GM18861 (cell line): ENCODE measurements around the gene ARPC3.
"Not testable (repeated sequence)": the region's sequence is repeated elsewhere in the genome, so short reads cannot be mapped to it uniquely, and the experiment has no call there.

Experiments
- ATAC-seq: cut with Tn5 transposase; IDR thresholded peaks from one replicate; pipeline ENCODE4 v1.9.1; 2021; ENCODE audit not compliant: unreplicated experiment

The ARPC3 gene

DNA sequence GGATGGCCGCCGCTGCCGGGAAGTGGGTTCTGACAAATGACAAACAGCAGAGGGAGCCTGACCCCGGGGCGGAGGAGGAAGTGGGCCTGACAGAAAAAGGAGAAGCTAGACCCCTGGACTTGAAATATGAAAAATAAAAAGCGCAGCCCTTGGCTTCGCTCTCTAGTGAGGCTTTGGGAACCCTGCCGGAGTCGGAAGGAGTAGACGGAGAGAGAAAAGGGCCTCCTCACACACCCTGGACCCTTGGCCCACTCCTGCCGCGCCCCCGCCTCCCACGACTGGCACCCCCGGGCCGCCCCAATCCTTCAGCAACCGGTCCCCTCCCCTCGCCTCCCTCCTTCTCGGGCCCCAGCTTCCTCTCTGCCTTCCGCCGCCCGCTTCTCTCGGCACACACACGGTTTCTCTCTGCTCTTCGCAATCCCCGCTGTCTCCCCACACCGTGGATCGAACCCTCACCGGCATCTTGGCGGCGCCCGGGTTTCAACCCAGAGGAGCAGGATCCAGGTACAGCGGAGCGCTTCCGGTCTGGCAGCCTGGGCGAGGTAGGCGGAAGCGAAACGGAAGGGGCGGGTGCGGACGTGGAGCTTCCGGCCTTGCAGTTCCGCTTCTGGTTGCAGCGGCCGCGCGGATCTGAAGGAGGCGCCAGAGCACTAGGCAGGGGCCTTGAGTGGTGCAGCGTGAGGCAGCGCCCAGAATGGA, at the start of gene ARPC3:
Gene ARPC3 (minus strand): TSS at position 539 of the 699 bp plus-strand sequence. CDS start 77 bp downstream, at position 462.
- ATAC-seq, result peak; percentile 92

DNA sequence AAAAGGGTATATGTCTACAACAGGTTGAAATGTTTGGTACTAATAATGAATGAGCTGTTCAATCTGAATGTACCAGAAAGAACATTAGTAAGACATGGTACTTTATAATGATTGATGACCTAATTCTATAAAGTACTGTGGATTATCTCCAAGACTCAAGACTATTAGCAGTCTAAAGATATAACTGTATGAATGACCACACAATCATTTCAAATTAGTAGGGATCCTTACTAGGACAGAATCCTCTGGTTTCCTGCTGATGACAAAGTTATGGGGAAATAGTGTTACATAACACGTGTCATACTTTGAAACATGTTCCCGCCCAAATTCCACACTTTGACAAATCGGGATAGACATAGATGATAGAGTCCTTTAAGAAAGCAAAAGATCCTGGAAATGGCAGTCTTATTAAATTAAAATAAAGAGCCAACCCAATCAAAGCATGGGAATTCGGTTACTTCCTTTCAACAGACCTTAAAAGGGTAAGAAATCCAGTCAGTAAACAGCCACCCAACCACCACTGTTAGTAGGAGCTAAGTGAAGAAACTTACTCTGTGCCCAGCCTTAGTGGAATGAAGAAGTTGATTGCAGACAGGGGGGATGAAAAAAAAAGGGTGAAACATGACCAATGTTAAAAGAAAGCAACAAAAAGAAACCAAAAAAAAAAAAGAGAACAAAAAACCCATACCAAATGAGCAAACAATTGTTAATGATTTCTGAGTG, 49.0 kb upstream of the ARPC3 start:
- ATAC-seq, result no peak

GRCh38 chr12:110475426-110475825, 25.3 kb upstream of the ARPC3 start:
- ATAC-seq, result no peak

DNA sequence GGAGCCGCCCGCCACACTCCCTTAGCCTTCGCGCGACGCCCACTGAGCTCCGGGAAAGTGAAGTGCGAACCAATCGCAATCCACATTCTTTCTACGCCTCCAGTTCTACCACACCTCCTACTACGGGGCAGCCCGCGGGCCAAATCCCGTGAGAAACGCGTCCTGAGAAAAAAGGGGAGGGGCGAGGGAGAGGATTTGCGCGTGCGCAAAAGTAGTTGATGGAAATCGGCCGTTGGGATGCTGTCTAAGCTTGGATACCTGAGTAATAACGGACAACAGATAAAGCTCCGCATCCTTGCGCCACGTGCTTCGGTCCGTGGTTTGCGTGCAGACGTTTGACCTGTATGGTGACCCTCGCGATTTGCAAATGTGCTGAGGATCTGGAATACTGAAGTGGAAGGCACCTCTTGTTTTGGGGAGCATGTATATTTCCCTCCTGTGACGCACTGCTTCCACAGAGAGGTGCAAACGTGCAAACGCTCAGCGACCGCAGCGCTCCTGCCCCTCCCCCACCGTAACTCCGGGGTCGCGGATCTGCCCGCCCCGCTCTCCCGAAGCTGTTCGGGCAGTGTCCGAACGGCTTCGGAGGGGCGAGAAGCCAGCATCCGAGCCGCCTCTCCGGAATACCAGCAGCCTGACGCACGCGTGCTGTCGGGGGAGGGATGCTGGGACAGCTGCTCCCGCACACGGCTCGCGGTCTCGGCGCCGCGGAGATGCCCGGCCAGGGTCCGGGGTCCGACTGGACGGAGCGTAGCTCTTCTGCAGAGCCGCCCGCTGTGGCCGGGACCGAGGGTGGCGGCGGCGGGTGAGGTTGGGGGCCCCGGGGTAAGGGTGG, 18.3 kb upstream of the ARPC3 start, which contains the start of the genes FAM216A and GPN3:
Gene FAM216A (plus strand): TSS at position 632 of the 835 bp plus-strand sequence. CDS start 31 bp downstream, at position 663.
Gene GPN3 (minus strand): TSS at position 44 of the 835 bp plus-strand sequence. CDS start 54 bp downstream, outside the sequence.
- ATAC-seq, result peak; percentile 72

GRCh38 chr12:110467847-110468213, 17.7 kb upstream of the ARPC3 start:
- no peak for ATAC-seq

DNA sequence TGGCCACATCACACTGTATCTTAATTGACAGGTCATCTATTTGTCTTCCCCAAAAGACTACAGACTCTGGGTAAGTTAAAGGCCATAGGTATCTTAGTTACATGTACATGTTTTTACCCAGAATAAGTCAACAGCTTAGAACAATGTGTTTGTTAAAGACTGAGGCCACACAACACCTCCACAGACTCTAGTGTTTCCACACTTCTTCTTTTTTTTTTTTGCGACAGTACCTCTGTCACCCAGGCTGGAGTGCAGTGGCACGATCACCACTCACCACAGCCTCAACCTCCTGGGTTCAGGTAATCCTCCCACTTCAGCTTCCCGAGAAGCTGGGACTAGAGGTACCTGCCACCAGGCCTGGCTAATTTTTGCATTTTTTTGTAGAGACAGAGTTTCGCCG, 16.7 kb upstream of the ARPC3 start:
- no peak for ATAC-seq

DNA sequence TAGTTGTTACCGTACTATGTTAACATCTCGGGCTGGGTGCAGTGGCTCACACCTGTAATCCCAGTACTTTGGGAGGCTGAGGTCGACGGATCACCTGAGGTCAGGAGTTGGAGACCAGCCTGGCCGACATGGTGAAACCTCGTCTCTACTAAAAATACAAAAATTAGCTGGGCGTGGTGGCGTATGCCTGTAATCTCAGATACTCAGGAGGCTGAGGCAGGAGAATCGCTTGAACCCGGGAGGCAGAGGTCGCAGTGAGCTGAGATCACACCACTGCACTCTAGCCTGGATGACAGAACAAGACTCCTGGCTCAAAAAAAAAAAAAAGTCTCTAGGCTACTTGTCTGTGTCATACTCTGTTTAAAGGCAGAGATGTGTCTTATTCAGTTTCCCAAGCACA, 15.6 kb upstream of the ARPC3 start:
- not testable (repeated sequence) for ATAC-seq

DNA sequence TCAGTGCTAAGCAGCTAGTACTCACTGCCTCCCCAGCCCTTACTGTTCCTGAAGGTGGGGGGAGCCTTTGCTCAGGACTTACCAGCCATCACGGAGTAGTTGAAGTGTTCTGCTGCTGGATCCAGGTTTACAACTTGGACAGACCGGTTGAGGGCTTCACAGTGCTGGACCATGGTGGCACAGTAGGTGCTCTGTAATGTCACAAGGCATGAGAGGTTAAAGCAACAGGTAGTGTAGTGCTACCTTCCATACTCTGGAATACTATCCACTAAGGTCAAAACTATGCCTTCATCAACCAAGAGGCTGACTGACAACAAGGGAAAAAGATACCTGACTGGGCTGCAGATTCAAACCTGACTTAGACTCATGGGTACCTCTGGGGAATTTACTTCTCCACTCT, 14.9 kb upstream of the ARPC3 start:
- no peak for ATAC-seq

DNA sequence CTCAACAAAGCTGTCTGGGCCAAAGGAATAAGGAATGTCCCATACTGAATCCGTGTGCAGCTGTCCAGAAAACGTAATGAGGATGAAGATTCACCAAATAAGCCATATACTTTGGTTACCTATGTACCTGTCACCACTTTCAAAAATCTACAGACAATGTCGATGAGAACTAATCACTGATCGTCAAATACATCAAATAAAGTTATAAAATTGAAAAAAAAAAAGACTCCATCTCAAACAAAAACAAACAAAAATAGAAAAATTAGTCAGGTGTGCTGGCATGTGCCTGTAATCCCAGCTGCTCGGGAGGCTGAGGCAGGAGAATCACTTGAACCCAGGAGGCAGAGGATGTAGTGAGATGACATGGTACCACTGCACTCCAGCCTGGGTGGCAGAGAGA, 11.1 kb upstream of the ARPC3 start:
- ATAC-seq, result not testable (repeated sequence)

GRCh38 chr12:110458756-110459155, 8.6 kb upstream of the ARPC3 start:
- ATAC-seq, result no peak

- ATAC-seq, result no peak
Measured at GRCh38 chr12:110453569-110454296, 3.6 kb upstream of the ARPC3 start.

DNA sequence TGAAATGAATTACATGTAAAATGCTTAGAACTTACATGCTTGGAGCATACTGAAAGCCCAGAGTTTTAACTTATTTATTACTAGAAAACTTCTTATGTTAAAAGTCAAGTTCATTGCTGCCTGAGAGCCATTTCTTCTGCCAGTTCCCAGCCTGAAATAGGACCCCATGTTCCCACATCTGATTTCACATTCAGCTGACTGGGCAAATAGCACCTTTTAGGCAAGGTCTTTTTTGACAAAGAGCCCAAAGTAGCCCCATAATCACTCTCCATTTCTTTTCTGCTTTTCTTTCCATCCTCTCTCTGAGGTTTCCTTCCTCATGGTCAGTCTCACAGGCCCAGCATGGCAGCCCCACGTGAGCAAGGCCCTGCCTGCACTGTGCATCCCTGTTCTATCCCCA, 1.1 kb upstream of the ARPC3 start:
- no peak for ATAC-seq

GRCh38 chr12:110444455-110444854, 5.7 kb downstream of the ARPC3 start:
- no peak for ATAC-seq

GRCh38 chr12:110436231-110436630, 13.9 kb downstream of the ARPC3 start:
- no peak for ATAC-seq

DNA sequence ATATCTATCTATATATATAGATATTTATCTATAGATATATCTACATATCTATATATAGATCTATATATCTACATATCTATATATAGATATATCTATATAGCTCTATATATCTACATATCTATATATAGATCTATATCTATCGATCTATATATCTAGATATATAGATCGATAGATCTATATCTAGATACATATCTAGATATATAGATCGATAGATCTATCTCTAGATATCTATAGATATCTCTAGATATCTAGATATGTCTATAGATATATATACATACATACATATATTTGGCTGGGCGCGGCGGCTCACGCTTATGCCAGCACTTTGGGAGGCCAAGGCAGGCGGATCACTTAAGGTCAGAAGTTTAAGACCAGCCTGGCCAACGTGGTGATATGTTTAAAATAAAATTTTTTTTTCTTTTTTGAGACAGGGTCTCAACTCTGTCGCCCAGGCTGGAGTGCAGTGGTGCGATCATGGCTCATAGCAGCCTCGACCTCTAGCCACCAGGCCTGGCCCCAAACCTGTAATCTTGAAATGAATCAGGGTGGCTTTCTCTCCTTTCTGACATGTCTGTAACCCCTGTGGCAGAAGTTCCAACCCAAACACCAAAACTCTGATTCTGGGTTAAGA, 18.1 kb downstream of the ARPC3 start:
- ATAC-seq, result no peak

- not testable (repeated sequence) for ATAC-seq
Measured at GRCh38 chr12:110429676-110430075, 20.5 kb downstream of the ARPC3 start.

DNA sequence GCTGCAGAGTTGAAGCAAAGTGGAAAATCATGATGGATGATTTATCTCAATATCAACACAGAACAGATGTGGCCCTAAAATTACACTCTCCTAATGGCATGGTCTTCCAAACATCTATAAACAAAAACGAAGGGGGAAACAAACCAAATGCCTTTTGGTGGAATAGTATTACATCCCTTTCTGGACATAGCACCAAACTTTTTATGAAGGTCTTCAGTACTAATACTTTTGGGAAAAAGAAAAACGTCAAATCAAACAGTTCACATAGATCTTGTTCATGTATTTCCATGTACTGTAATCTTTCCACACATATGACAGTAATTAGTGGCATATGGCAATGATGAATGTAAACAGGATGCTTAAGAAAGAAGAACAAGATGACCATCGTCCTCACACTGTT, 23.7 kb downstream of the ARPC3 start:
- ATAC-seq, result no peak

GRCh38 chr12:110424237-110424636, 25.9 kb downstream of the ARPC3 start:
- ATAC-seq, result no peak

DNA sequence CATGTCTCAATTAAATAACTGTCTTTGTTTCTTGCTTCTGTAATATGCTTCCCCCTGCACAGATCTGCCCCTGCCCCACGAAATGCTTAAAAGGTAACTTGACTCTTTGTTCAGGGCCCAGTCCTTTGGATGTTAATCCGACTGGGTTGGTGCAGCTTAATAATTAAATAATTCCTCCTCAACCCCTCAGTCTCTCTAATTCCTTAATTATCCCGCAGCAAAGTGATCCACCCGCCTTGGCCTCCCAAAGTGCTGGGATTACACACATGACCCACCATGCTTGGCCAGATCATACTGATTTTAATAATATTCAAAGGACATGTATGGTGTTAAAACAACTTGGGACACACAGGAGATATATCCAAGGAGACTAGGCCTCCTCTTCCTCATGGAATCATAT, 28.4 kb downstream of the ARPC3 start:
- ATAC-seq, result no peak

DNA sequence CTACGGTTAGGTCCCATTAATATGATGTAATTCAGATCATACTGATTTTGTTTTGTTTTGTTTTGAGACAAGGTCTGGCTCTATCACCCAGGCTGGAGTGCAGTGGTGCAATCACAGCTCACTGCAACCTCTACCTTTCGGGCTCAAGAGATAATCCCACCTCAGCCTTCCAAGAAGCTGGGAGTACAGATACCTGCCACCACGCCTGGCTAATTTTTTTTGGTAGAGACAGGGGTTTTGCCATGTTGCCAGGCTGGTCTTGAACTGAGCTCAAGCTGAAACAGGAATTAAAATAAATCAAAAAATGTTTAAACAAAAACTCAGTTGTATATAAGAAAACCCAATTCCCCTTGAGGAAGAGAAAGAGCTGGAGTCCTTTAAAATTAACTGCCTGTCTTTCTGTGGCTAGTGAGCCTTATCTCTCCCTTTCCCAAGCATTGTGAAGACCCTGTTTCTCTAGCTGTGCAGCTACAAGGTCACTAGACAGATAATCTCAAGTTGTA, 28.9 kb downstream of the ARPC3 start:
- ATAC-seq, result no peak
